Upper lobe of right lung (tissue), 1 donor: ENCODE measurements around the gene ADGRG1. TPM values are rescaled to one million over a fixed set of nuclear protein-coding genes. Genes with fewer than 3 reads are reported as not detected.

Experiments
- ATAC-seq: fragments of 200-7000 bp; cut with Tn5 transposase; one replicate; pipeline ENCODE4 v1.9.1; 2020; ENCODE audit warnings: mild to moderate bottlenecking, moderate library complexity
- DNase-seq: peaks from one replicate; pipeline ENCODE4 v3.0.0-alpha.2; 2020
- H3K27ac ChIP-seq: fragments of 200-600 bp; one replicate; pipeline ENCODE4 v1.8.0; 2022
- H3K27me3 ChIP-seq: fragments of 200-600 bp; one replicate; pipeline ENCODE4 v1.8.0; 2022; ENCODE audit warnings: mild to moderate bottlenecking
- H3K36me3 ChIP-seq: fragments of 200-600 bp; one replicate; pipeline ENCODE4 v1.8.0; 2022
- H3K4me1 ChIP-seq: fragments of 200-600 bp; one replicate; pipeline ENCODE4 v1.8.0; 2022
- H3K4me3 ChIP-seq: fragments of 200-600 bp; one replicate; pipeline ENCODE4 v1.8.0; 2022; ENCODE audit warnings: mild to moderate bottlenecking
- H3K9me3 ChIP-seq: fragments of 200-600 bp; one replicate; pipeline ENCODE4 v1.8.0; 2022
- CTCF ChIP-seq: fragments of 200-600 bp; IDR thresholded peaks from one replicate; pipeline ENCODE4 v1.8.0; 2022; ENCODE audit warnings: antibody characterized with exemption
- intact Hi-C: fragments of 100-400 bp; cut with DNase I; formaldehyde crosslinking; loops from one replicate; pipeline ENCODE4 v1.11.0; 2022
- total RNA-seq: library from RNA; stranded (reverse); fragmentation: NEBNext Ultra II Directional; extraction: Animal tissue kit (Norgen Biotek cat#: 25700); gene quantifications from one replicate; pipeline ENCODE4 v1.2.1, GENCODE V29; 2021
- donor health status: DM: no; HTN: yes; CAD: no; lungs with severe emphysema.

The ADGRG1 gene
- total RNA-seq, 1 donor from 2014 or later = 66.9 TPM

- Histone ChIP-seq H3K9me3 (no peaks in the 10 kb centered on the region), H3K27ac (no peak overlapping the region), H3K36me3 (no peaks in the 10 kb centered on the region), H3K4me3 (no peak overlapping the region), H3K27me3 (no peaks in the 10 kb centered on the region), H3K4me1 (no peaks in the 10 kb centered on the region)
- TF ChIP-seq CTCF = no peak
- intact Hi-C loops = no loop called here
- ATAC-seq (no peak), DNase-seq (no peak)
Observed at GRCh38 chr16:57703416-57704010, 75.1 kb downstream of the ADGRG1 start.

GRCh38 chr16:57704011-57704904 lies 75.8 kb downstream of the ADGRG1 start:
- Histone ChIP-seq H3K4me1 (no peaks in the 10 kb centered on the region), H3K36me3 (no peaks in the 10 kb centered on the region), H3K9me3 (no peaks in the 10 kb centered on the region), H3K27me3 (no peaks in the 10 kb centered on the region), H3K27ac (no peak overlapping the region), H3K4me3 (no peak overlapping the region)
- intact Hi-C loops = no loop called here
- DNase-seq (no peak), ATAC-seq (no peak)
- TF ChIP-seq CTCF = no peak

- Histone ChIP-seq H3K4me3 (no peak overlapping the region), H3K36me3 (no peaks in the 10 kb centered on the region), H3K9me3 (no peaks in the 10 kb centered on the region), H3K27me3 (no peaks in the 10 kb centered on the region), H3K4me1 (no peaks in the 10 kb centered on the region), H3K27ac (no peak overlapping the region)
- ATAC-seq (no peak), DNase-seq (no peak)
- intact Hi-C loops = no loop called here
- no peak for TF ChIP-seq CTCF
Observed at GRCh38 chr16:57704905-57705852, 76.7 kb downstream of the ADGRG1 start.

- no peak overlapping the region for H3K4me3 ChIP-seq
- intact Hi-C loops = no loop called here
Observed at GRCh38 chr16:57706717-57707116, 78.3 kb downstream of the ADGRG1 start.

More at GRCh38 chr16:57706717-57707116, 78.3 kb downstream of the ADGRG1 start:
- ATAC-seq = no peak
- no peaks in the 10 kb centered on the region for H3K27me3 ChIP-seq
- TF ChIP-seq CTCF = no peak
- H3K27ac ChIP-seq = no peak overlapping the region
- DNase-seq = no peak
- H3K9me3 ChIP-seq = no peaks in the 10 kb centered on the region
- H3K4me1 ChIP-seq = no peaks in the 10 kb centered on the region
- H3K36me3 ChIP-seq = no peaks in the 10 kb centered on the region
